H1 (cell line): Measurements from ENCODE around the gene NELFA. TPM values are rescaled to one million over a fixed set of nuclear protein-coding genes. Genes with fewer than 3 reads are reported as not detected.

Source experiments
- CTCF ChIA-PET: fragments of 300-600 bp; sonication (Branson Sonifier 250); formaldehyde crosslinking; loops from one replicate; lab custom pipeline; 2021; ENCODE audit not compliant: partially characterized antibody; lab: Charles Lee
- POLR2A ChIA-PET: fragments of 300-600 bp; sonication (Branson Sonifier 250); formaldehyde crosslinking; loops from one replicate; lab custom pipeline; 2021; ENCODE audit warnings: inconsistent platforms; ENCODE audit not compliant: partially characterized antibody; lab: Charles Lee
- DNase-seq, 2 experiments: peaks; one replicate each; pipeline versions ENCODE4 v3.0.0 to v3.0.0-alpha.2; 2010 to 2022; ENCODE audit warnings: low spot score in 2 of 2, low read depth in 1 of 2, mixed read lengths in 1 of 2
- FAIRE-seq: peaks from 2 replicates; lab custom pipeline; 2011; peaks lifted over from hg19 to GRCh38; lab: Jason Lieb, UNC
- H2AFZ ChIP-seq: 2 replicates; pipeline ENCODE4 v1.8.1; 2012; ENCODE audit warnings: low read length, inconsistent platforms
- H2AK5ac ChIP-seq: 2 replicates; pipeline ENCODE4 v1.6.1; 2013; ENCODE audit warnings: low read depth, low read length
- H2BK120ac ChIP-seq: replicated peaks from 2 replicates; pipeline ENCODE3; 2013; ENCODE audit warnings: low read depth, low read length, inconsistent platforms
- H2BK12ac ChIP-seq: 2 replicates; pipeline ENCODE4 v1.6.1; 2013; ENCODE audit warnings: low read depth, low read length
- H2BK15ac ChIP-seq: 2 replicates; pipeline ENCODE4 v1.6.1; 2013; ENCODE audit warnings: low read length
- H2BK20ac ChIP-seq: 2 replicates; pipeline ENCODE4 v1.6.1; 2013; ENCODE audit warnings: low read length
- H2BK5ac ChIP-seq: 2 replicates; pipeline ENCODE4 v1.6.1; 2013; ENCODE audit warnings: low read depth, low read length
- H3K14ac ChIP-seq: 2 replicates; pipeline ENCODE4 v1.6.1; 2013; ENCODE audit warnings: inconsistent platforms; ENCODE audit not compliant: insufficient read length
- H3K18ac ChIP-seq: 2 replicates; pipeline ENCODE4 v1.6.1; 2013; ENCODE audit warnings: low read length; ENCODE audit errors: extremely low read depth
- H3K23ac ChIP-seq: 2 replicates; pipeline ENCODE4 v1.6.1; 2013; ENCODE audit warnings: inconsistent platforms; ENCODE audit not compliant: insufficient read length
- H3K23me2 ChIP-seq: 2 replicates; pipeline ENCODE4 v1.6.1; 2013; ENCODE audit warnings: low read depth, low read length
- H3K27ac ChIP-seq: 2 replicates; pipeline ENCODE4 v1.6.1; 2011; ENCODE audit warnings: low read depth, low read length, inconsistent platforms
- H3K27me3 ChIP-seq, 4 experiments: replicated peaks in 1 of 4; 1 replicate in 1 of 4; 2 replicates in 3 of 4; pipeline versions ENCODE4 v1.6.1 to v1.8.1; 2011 to 2013; ENCODE audit warnings: low read length in 3 of 4, mild to moderate bottlenecking in 3 of 4, inconsistent platforms in 2 of 4, mixed read lengths in 2 of 4, moderate library complexity in 1 of 4; ENCODE audit not compliant: control insufficient read depth in 3 of 4, insufficient read depth in 3 of 4; ENCODE audit errors: extremely low read depth in 1 of 4
- H3K36me3 ChIP-seq, 4 experiments: 2 replicates each; pipeline versions ENCODE4 v1.6.1 to v1.8.1; 2011 to 2013; ENCODE audit warnings: mild to moderate bottlenecking in 4 of 4, low read length in 3 of 4, moderate library complexity in 2 of 4, control low read depth in 1 of 4, inconsistent platforms in 1 of 4; ENCODE audit not compliant: insufficient read depth in 4 of 4, control insufficient read depth in 2 of 4
- H3K4ac ChIP-seq: replicated peaks from 2 replicates; pipeline ENCODE3; 2013; ENCODE audit warnings: low read length, low read depth, mixed read lengths, inconsistent platforms; ENCODE audit not compliant: insufficient read length
- H3K4me1 ChIP-seq, 4 experiments: replicated peaks in 1 of 4; 1 replicate in 1 of 4; 2 replicates in 3 of 4; pipeline versions ENCODE4 v1.6.1 to v1.8.1; 2011 to 2013; ENCODE audit warnings: low read length in 3 of 4, inconsistent platforms in 2 of 4, mixed read lengths in 1 of 4; ENCODE audit not compliant: insufficient read depth in 4 of 4, control insufficient read depth in 3 of 4
- H3K4me2 ChIP-seq, 2 experiments: 2 replicates each; pipeline versions ENCODE4 v1.6.1 to v1.8.1; 2011 to 2013; ENCODE audit warnings: low read depth in 2 of 2, low read length in 2 of 2, control low read depth in 1 of 2, inconsistent platforms in 1 of 2, mild to moderate bottlenecking in 1 of 2; ENCODE audit not compliant: insufficient read depth in 1 of 2
- H3K4me3 ChIP-seq, 4 experiments: fragments of 200-600, 300-600 bp in 1 of 4; sonication (generic), shearing (Covaris generic), sonication (Bioruptor Twin) in 1 of 4; 2 replicates each; pipeline versions ENCODE4 v1.5.1 to v1.8.1; 2011 to 2016; ENCODE audit warnings: low read length in 4 of 4, low read depth in 3 of 4, control low read depth in 2 of 4, inconsistent platforms in 2 of 4, mild to moderate bottlenecking in 2 of 4, mixed read lengths in 1 of 4, moderate library complexity in 1 of 4; ENCODE audit not compliant: insufficient read depth in 2 of 4; ENCODE audit errors: extremely low read depth in 1 of 4
- H3K56ac ChIP-seq: replicated peaks from 2 replicates; pipeline ENCODE3; 2013; ENCODE audit warnings: low read depth, mild to moderate bottlenecking, mixed read lengths, low read length, inconsistent platforms; ENCODE audit not compliant: insufficient read length
- H3K79me1 ChIP-seq: 2 replicates; pipeline ENCODE4 v1.6.1; 2013; ENCODE audit warnings: low read depth, low read length, control low read depth
- H3K79me2 ChIP-seq, 2 experiments: 2 replicates each; pipeline versions ENCODE4 v1.6.1 to v1.8.1; 2012 to 2013; ENCODE audit warnings: low read length in 2 of 2, mild to moderate bottlenecking in 2 of 2, inconsistent platforms in 1 of 2; ENCODE audit not compliant: insufficient read depth in 2 of 2, control insufficient read depth in 1 of 2
- H3K9ac ChIP-seq, 4 experiments: replicated peaks in 1 of 4; 1 replicate in 1 of 4; 2 replicates in 3 of 4; pipeline versions ENCODE4 v1.6.1 to v1.8.1; 2011 to 2013; ENCODE audit warnings: low read depth in 3 of 4, low read length in 3 of 4, control low read depth in 2 of 4, mild to moderate bottlenecking in 2 of 4, moderate library complexity in 2 of 4, inconsistent platforms in 1 of 4; ENCODE audit errors: extremely low read depth in 1 of 4
- H3K9me3 ChIP-seq, 2 experiments: 2 replicates each; pipeline versions ENCODE4 v1.6.1 to v1.8.1; 2012 to 2013; ENCODE audit warnings: mild to moderate bottlenecking in 2 of 2, moderate library complexity in 2 of 2, control low read depth in 1 of 2, inconsistent platforms in 1 of 2, low read depth in 1 of 2, low read length in 1 of 2, mixed read lengths in 1 of 2; ENCODE audit not compliant: insufficient read depth in 2 of 2
- H4K20me1 ChIP-seq, 2 experiments: replicated peaks in 1 of 2; 2 replicates each; pipeline versions ENCODE3 to v1.8.1; 2011 to 2013; ENCODE audit warnings: inconsistent platforms in 2 of 2, low read length in 2 of 2, mild to moderate bottlenecking in 1 of 2; ENCODE audit not compliant: insufficient read depth in 2 of 2, control insufficient read depth in 1 of 2
- H4K5ac ChIP-seq: 2 replicates; pipeline ENCODE4 v1.6.1; 2013; ENCODE audit warnings: low read length, low read depth, mixed read lengths, inconsistent platforms; ENCODE audit not compliant: insufficient read length
- H4K8ac ChIP-seq: 2 replicates; pipeline ENCODE4 v1.8.0; 2013; ENCODE audit warnings: mild to moderate bottlenecking, moderate library complexity, low read length, inconsistent platforms; ENCODE audit not compliant: insufficient read depth; ENCODE audit errors: extremely low read depth
- H4K91ac ChIP-seq: replicated peaks from 2 replicates; pipeline ENCODE3; 2013; ENCODE audit warnings: low read length, mixed read lengths, inconsistent platforms; ENCODE audit not compliant: insufficient read length
- EGR1 ChIP-seq: IDR thresholded peaks from 2 replicates; pipeline ENCODE4 v1.6.1; 2011; ENCODE audit warnings: low read depth, low read length, borderline replicate concordance
- JUN ChIP-seq: IDR thresholded peaks from 2 replicates; pipeline ENCODE4 v1.6.1; 2011; ENCODE audit warnings: low read depth, mild to moderate bottlenecking, improper control_type of control experiment, low read length
- KDM1A ChIP-seq: fragments of 200-600, 300-600 bp; sonication (generic); IDR thresholded peaks from 2 replicates; pipeline ENCODE4 v1.7.1; 2016; ENCODE audit warnings: mild to moderate bottlenecking, low read length, borderline replicate concordance
- KDM5A ChIP-seq: fragments of 200-600 bp; IDR thresholded peaks from 2 replicates; pipeline ENCODE4 v1.7.1; 2012; ENCODE audit warnings: mild to moderate bottlenecking, low read length, inconsistent platforms, mixed read lengths
- MAX ChIP-seq: IDR thresholded peaks from 2 replicates; pipeline ENCODE4 v1.6.1; 2012; ENCODE audit warnings: inconsistent platforms
- RAD21 ChIP-seq, 2 experiments: IDR thresholded peaks in 1 of 2; conservative IDR thresholded peaks in 1 of 2; 2 replicates each; pipeline ENCODE4 v1.6.1; 2011; ENCODE audit warnings: low read depth in 2 of 2, low read length in 2 of 2, improper control_type of control experiment in 1 of 2, inconsistent platforms in 1 of 2, mild to moderate bottlenecking in 1 of 2, moderate library complexity in 1 of 2
- SIN3A ChIP-seq, 2 experiments: IDR thresholded peaks in 1 of 2; conservative IDR thresholded peaks in 1 of 2; 2 replicates each; pipeline ENCODE4 v1.6.1; 2011 to 2012; ENCODE audit warnings: low read length in 2 of 2, improper control_type of control experiment in 1 of 2, low read depth in 1 of 2, mild to moderate bottlenecking in 1 of 2
- SP4 ChIP-seq: IDR thresholded peaks from 2 replicates; pipeline ENCODE4 v1.6.1; 2012; ENCODE audit warnings: low read length, inconsistent platforms
- SRF ChIP-seq: IDR thresholded peaks from 2 replicates; pipeline ENCODE4 v1.6.1; 2011; ENCODE audit warnings: mild to moderate bottlenecking, low read depth, low read length, moderate library complexity
- YY1 ChIP-seq: IDR thresholded peaks from 2 replicates; pipeline ENCODE4 v1.6.1; 2011; ENCODE audit warnings: low read depth, mild to moderate bottlenecking, low read length
- whole genome bisulfite sequencing, 2 experiments: shearing (Covaris generic) in 1 of 2; methylation state at CpG; one replicate each; pipeline versions ENCODE4 v1.1.6 to v1.1.7; 2013 to 2015; ENCODE audit warnings: low lambda C conversion rate in 2 of 2, mixed read lengths in 2 of 2, inconsistent platforms in 1 of 2, low coverage in 1 of 2, missing lambda C conversion rate in 1 of 2; ENCODE audit not compliant: insufficient replicate concordance in 2 of 2, insufficient coverage in 1 of 2, insufficient read length in 1 of 2; ENCODE audit errors: extremely low coverage in 1 of 2, missing lambda C conversion rate in 1 of 2; 5-methylcytosine and 5-hydroxymethylcytosine counted together
- polyA plus RNA-seq, 7 experiments: library from polyadenylated mRNA; depleted of rRNA in 3 of 7; stranded (reverse) in 5 of 7; unstranded in 2 of 7; fragments of >200 nt in 5 of 7; fragments of 200-250 nt in 2 of 7; gene quantifications; 1 replicate in 5 of 7; 2 replicates in 1 of 7; 4 replicates in 1 of 7; pipeline versions ENCODE4 v1.2.1 to v1.2.3, GENCODE V29; 2011 to 2013; ENCODE audit warnings: missing spikeins in 2 of 7, mixed read lengths in 2 of 7
- total RNA-seq: library from RNA; stranded (reverse); fragmentation: NEBNext Ultra II Directional; extraction: Animal tissue kit (Norgen Biotek cat#: 25700); gene quantifications from 2 replicates; pipeline ENCODE4 v1.2.1, GENCODE V29; 2021
- TF ChIP-seq, protein P1 (sequence below), 3 experiments: IDR thresholded peaks; 1 replicate in 2 of 3; 2 replicates in 1 of 3; pipeline versions ENCODE4 v1.5.1 to v1.6.1; 2011; ENCODE audit warnings: low read length in 3 of 3, mild to moderate bottlenecking in 3 of 3, inconsistent platforms in 2 of 3, low read depth in 1 of 3, moderate library complexity in 1 of 3; ENCODE audit not compliant: insufficient read depth in 1 of 3; ENCODE audit errors: control extremely low read depth in 1 of 3

The NELFA gene
- total and polyA plus RNA-seq, 2 of the 8 experiments (the other 6 are each of a cell fraction or from before 2014, with no cell fraction given): 41.8 to 57.5 TPM

GRCh38 chr4:1964971-1965370 lies 43.8 kb downstream of the NELFA start:
- no peak overlapping the region for H3K14ac ChIP-seq
- CTCF ChIA-PET: interaction anchor here (0.6 to 2.0 kb wide), 4 partner anchors 20 to 55 kb away, joined by 3 to 6 read pairs (median 4); no protein-coding TSS in a partner anchor
- no peaks in the 10 kb centered on the region; a peak in 2 of 7 replicates for H3K4me1 ChIP-seq
- no peaks in the 10 kb centered on the region for H4K20me1 ChIP-seq
- H3K79me1 ChIP-seq: no peaks in the 10 kb centered on the region
- no peak overlapping the region for H3K56ac ChIP-seq
- H3K9me3 ChIP-seq: no peaks in the 10 kb centered on the region
- H2BK5ac ChIP-seq: no peak overlapping the region
- DNase-seq (no peak), FAIRE-seq (no peak)
- H2BK20ac ChIP-seq: no peak overlapping the region
- peaks cover 13 to 41% (median 17%) of the 10 kb centered on the region in 4 experiments; a peak in 7 of 8 replicates for H3K36me3 ChIP-seq
- H3K27ac ChIP-seq: no peak overlapping the region
- no peak overlapping the region for H2AFZ ChIP-seq
- POLR2A ChIA-PET: no interaction called here
- no peaks in the 10 kb centered on the region for H3K79me2 ChIP-seq
- no peak overlapping the region for H4K5ac ChIP-seq
- no peak overlapping the region for H4K91ac ChIP-seq
- H2BK15ac ChIP-seq: no peak overlapping the region
- H3K4me2 ChIP-seq: no peak overlapping the region; a peak in 1 of 4 replicates
- no peak overlapping the region for H2BK12ac ChIP-seq
- WGBS, 2 experiments: 89% methylated on average over 1 of the region's 1 CpG; no CpG with 5 or more reads in 1 of the 2 experiments
- H3K4ac ChIP-seq: no peak overlapping the region
- H2AK5ac ChIP-seq: no peak overlapping the region
- H2BK120ac ChIP-seq: no peak overlapping the region
- no peaks in the 10 kb centered on the region for H3K23me2 ChIP-seq
- no peak overlapping the region for H3K23ac ChIP-seq
- H3K18ac ChIP-seq: no peak overlapping the region
- no peaks in the 10 kb centered on the region for H3K27me3 ChIP-seq
- H4K8ac ChIP-seq: no peak overlapping the region
- no peak overlapping the region for H3K9ac ChIP-seq
- no peak overlapping the region for H3K4me3 ChIP-seq
- TF ChIP-seq KDM5A (no peak), KDM1A (no peak), JUN (no peak), SP4 (no peak), EGR1 (no peak), SRF (no peak), YY1 (no peak), RAD21 (IDR thresholded peaks at IDR 0.05 in 1 of 2, conservative IDR thresholded peaks at IDR 0.05 in 1 of 2; ENCODE audit: low read depth in 2 of 2, low read length in 2 of 2) (no peak), SIN3A (conservative IDR thresholded peaks at IDR 0.05 in 1 of 2, IDR thresholded peaks at IDR 0.05 in 1 of 2; ENCODE audit: low read depth in 1 of 2, low read length in 2 of 2) (no peak), MAX (no peak)
- TF ChIP-seq, protein P1, sequence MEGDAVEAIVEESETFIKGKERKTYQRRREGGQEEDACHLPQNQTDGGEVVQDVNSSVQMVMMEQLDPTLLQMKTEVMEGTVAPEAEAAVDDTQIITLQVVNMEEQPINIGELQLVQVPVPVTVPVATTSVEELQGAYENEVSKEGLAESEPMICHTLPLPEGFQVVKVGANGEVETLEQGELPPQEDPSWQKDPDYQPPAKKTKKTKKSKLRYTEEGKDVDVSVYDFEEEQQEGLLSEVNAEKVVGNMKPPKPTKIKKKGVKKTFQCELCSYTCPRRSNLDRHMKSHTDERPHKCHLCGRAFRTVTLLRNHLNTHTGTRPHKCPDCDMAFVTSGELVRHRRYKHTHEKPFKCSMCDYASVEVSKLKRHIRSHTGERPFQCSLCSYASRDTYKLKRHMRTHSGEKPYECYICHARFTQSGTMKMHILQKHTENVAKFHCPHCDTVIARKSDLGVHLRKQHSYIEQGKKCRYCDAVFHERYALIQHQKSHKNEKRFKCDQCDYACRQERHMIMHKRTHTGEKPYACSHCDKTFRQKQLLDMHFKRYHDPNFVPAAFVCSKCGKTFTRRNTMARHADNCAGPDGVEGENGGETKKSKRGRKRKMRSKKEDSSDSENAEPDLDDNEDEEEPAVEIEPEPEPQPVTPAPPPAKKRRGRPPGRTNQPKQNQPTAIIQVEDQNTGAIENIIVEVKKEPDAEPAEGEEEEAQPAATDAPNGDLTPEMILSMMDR (IDR thresholded peaks at IDR 0.05; ENCODE audit: control extremely low read depth in 1 of 3, insufficient read depth in 1 of 3, low read depth in 1 of 3, low read length in 3 of 3): no peak
